GDM1 (cell line): ENCODE measurements around the gene TMEM244.
"Not testable (repeated sequence)": the region's sequence is repeated elsewhere in the genome, so short reads cannot be mapped to it uniquely, and the experiment has no call there.

Source experiments
- DNase-seq: peaks from one replicate; lab custom pipeline; 2025; lab: John Stamatoyannopoulos, UW

The TMEM244 gene

GRCh38 chr6:129860908-129861665, at the start of gene TMEM244:
Gene TMEM244, minus strand, starts transcription at chr6:129861315. Its CDS starts 127 bp downstream, at chr6:129861188.
- DNase-seq = no peak

DNA sequence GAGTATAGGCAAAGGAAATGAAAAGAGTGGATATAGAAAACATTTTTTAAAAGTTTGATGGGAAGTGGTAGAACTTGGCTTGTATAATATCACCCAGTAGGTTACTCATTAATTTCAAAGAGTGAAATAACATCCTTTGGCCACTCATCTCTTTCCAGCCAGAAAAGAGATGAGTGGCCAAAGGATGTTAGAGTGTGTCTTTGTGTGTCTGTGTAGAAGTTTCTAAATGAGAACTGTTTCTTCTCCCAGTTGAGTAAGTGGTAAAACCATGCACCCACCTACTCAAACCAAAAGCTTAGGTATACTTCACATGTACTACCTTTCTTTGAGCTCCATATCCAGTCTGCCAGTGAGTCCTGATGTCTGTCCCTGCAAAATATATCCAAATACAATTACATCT, 47.7 kb upstream of the TMEM244 start:
- no peak for DNase-seq

- no peak for DNase-seq
These were observed 47.2 kb upstream of the TMEM244 start for GRCh38 chr6:129908356-129908755.

GRCh38 chr6:129906515-129907077, 45.5 kb upstream of the TMEM244 start:
- no peak for DNase-seq

DNA sequence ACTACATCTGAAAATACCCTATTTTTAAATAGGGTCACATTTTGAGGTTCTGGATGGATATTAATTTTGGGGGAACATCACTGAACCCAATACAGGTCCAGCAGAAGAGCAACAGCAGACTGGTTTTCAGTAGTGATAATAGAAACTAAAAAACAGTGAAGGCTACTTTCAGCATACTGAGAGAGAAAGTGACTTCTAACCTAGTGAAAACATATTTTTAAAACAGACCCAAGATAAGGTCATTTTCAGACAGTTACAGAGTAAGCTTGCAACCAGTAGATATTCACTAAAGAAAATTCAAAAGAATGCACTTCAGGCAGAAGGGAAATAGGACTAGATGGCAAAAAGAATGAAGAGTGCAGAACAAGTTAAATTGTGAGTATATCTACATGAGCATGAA, 42.0 kb upstream of the TMEM244 start:
- DNase-seq = no peak

- no peak for DNase-seq
These were observed 41.6 kb upstream of the TMEM244 start for GRCh38 chr6:129902681-129903080.

- DNase-seq = no peak
These were observed 40.8 kb upstream of the TMEM244 start for GRCh38 chr6:129901910-129902309.

- no peak for DNase-seq
These were observed 34.6 kb upstream of the TMEM244 start for GRCh38 chr6:129895692-129896091.

DNA sequence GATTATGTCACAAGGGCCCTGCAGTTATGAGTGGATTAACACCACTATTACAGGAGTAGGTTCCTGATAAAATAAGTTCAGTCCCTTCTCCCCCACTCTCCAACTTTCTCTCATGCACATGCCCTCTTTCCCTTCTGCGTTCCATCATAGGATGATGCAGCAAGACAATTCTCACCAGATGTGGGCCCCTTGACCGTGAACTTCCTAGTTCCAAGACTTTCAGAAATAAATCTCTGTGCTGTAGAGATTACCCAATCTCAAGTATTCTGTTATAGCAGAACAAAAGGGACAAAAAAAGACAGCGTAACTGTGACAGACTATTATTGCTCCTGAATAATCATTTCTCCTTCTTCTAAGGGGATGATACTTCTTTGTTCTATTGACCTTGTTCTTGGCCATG, 33.8 kb upstream of the TMEM244 start:
- no peak for DNase-seq

DNA sequence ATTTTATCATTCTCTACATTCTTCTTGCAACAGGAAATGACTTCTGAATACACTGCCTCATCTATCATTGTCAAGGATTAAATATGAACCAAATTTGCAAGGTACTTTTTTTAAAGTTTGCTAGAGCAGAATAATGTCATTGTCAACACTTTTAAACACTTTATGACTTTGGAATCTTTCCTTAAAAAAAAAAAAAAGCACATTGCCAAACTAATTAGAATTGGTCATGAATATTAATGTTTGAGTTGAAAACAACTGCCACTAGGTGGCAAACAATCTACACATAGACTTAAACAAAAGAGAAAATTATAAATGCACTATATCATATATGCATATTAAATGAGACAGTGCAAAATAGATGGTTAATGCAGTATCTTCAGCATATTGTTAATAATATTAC, 32.5 kb upstream of the TMEM244 start:
- no peak for DNase-seq

GRCh38 chr6:129890701-129891100, 29.6 kb upstream of the TMEM244 start:
- DNase-seq = no peak

DNA sequence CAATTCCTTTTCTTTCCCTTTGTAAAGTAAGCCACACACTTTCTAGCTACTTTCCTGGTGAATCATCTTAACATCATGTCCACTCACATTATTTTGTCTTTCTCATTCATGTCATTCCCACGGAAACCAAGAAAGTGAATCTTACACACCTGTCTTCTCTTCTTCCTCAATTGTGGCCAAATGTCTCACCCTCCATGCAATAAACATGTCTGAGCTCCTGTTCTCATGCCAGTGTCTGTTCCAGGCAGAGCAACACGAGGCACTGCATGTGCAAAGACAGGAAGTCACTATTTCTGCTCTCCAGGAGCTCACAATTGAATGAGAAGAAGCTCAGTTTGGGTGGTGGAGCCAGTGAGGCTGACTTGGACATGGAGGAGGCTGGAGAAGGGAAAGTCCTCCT, 29.0 kb upstream of the TMEM244 start:
- no peak for DNase-seq

- no peak for DNase-seq
These were observed 28.5 kb upstream of the TMEM244 start for GRCh38 chr6:129889580-129889979.

- no peak for DNase-seq
These were observed 25.5 kb upstream of the TMEM244 start for GRCh38 chr6:129886401-129887155.

DNA sequence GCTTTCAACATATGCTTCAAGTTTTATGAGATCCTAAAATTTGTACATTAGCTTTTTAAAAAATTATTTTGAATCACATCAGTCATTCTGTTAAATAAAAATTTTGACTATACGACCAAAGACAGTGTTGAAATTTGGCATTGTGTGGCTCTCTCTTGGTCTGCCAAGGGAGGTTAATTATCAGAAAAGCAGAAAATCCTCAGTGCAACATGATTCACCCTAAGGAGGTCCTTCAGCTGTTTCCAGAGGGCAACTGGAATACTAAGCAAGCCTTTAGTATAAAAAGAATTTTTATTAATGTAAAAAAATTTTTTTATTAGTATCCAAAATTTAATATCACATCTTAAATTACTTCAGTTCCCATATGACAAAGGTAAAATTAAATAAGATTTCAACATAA, 23.1 kb upstream of the TMEM244 start:
- DNase-seq = no peak

DNA sequence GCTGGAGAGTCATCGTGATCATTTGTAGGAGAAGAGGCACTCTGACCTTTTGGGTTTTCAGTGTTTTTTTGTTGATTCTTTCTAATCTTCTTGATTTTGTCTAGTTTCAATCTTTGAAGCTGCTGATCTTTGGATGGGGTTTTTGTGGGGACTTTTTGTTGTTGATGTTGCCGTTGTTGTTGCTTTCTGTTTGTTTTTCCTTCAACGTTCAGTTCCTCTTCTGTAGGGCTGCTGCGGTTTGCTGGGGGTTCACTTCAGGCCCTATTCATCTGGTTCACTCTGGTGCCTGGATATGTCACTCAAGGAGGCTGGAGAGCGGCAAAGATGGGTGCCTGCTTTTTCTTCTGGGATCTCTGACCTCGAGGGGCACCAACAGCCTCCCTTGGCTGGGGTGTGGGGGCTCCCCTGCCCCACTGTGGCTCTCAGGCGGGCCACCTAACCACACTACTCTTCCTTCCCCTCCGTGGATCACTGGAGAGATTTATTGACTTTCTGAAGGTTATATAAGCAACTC, 21.5 kb upstream of the TMEM244 start:
- DNase-seq = no peak

DNA sequence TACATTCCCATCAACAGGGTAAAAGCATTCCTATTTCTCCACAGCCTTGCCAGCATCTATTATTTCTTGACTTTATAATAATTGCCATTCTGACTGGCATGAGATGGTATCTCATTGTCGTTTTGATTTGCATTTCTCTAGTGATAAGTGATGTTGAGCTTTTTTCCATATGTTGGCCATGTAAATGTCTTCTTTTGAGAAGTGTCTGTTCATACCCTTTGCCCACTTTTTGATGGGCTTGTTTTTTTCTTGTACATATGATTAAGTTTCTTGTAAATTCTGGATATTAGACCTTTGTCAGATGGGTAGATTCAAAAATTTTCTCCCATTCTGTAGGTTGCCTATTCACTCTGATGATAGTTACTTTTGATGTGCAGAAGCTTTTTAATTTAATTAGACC, 16.8 kb upstream of the TMEM244 start:
- DNase-seq = not testable (repeated sequence)

GRCh38 chr6:129875610-129876520, 14.8 kb upstream of the TMEM244 start:
- DNase-seq = no peak

- no peak for DNase-seq
These were observed 13.7 kb upstream of the TMEM244 start for GRCh38 chr6:129874837-129875236.

DNA sequence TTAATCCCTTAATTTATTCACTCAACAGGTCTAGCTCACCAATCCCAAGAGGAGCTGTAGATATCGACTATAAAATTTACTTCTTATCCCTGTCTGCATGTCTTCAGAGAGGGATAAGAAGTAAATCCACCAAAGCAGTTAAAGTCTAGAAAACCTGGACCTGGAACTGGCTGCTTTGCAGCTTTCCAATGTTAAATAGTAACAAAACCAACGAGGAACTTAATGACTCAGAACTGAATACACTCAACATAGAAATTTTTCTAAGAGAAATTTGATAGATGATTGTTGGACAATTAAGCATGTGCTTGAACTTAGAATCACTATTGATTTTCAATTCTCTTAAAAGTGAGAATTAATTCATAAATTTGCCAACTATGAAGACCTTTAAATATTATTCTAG, 11.5 kb upstream of the TMEM244 start:
- DNase-seq = no peak

DNA sequence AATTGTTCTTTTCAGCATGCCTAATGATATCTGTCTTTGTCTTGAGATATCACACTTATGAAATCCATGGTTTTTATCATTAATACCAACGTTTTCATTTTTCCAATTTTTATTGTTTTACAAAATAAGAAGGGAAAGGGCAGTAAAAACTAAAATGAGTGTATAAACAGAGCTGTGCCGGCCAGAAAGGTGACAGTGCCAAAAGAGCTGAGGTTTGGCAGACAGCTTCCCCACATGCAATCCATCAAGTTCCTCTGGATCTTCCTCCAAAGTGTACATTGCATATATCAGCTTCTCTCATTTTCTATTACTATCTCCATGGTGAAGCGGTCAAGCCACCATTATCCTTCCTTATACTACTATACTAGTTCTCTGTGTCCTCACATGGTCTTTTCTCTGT, 10.1 kb upstream of the TMEM244 start:
- DNase-seq = no peak

- no peak for DNase-seq
These were observed 6.3 kb upstream of the TMEM244 start for GRCh38 chr6:129867403-129867802.
